AG08396 (cell line): ENCODE data around the gene TMEM92.

ENCODE experiments used
- DNase-seq: peaks from one replicate; pipeline ENCODE4 v3.0.0; 2012; ENCODE audit warnings: low spot score, mixed read lengths

The TMEM92 gene

GRCh38 chr17:50328363-50329325 is 54.4 kb downstream of the TMEM92 start:
- DNase-seq, result no peak

- DNase-seq, result no peak
Measured at GRCh38 chr17:50329716-50330115, 55.5 kb downstream of the TMEM92 start.

- no peak for DNase-seq
Measured at GRCh38 chr17:50330151-50330775, 56.0 kb downstream of the TMEM92 start.
